RWPE2 (cell line): ENCODE data around the gene GPC5.

Experiments used
- ATAC-seq: fragments of 200-7000 bp; cut with Tn5 transposase; 3 replicates; pipeline ENCODE4 v1.9.1; 2021; ENCODE audit warnings: low read depth
- DNase-seq: peaks from one replicate; pipeline ENCODE4 v3.0.0-alpha.2; 2020; ENCODE audit warnings: low spot score
- H3K27ac ChIP-seq: fragments of 450-650 bp; 2 replicates; pipeline ENCODE4 v1.5.1; 2017; ENCODE audit warnings: mild to moderate bottlenecking; ENCODE audit not compliant: poor library complexity, severe bottlenecking
- H3K27me3 ChIP-seq: fragments of 250-450 bp; sonication (Bioruptor Pico); 2 replicates; pipeline ENCODE4 v1.5.1; 2021; ENCODE audit warnings: mild to moderate bottlenecking, moderate library complexity; ENCODE audit not compliant: insufficient read depth, poor library complexity, severe bottlenecking
- H3K36me3 ChIP-seq: fragments of 250-450 bp; sonication (Bioruptor Pico); 2 replicates; pipeline ENCODE4 v1.5.1; 2020; ENCODE audit warnings: low read depth, mild to moderate bottlenecking, moderate library complexity
- H3K4me1 ChIP-seq: fragments of 250-450 bp; sonication (Bioruptor Pico); 2 replicates; pipeline ENCODE4 v1.5.1; 2021; ENCODE audit warnings: mild to moderate bottlenecking, moderate library complexity; ENCODE audit not compliant: insufficient read depth, poor library complexity, severe bottlenecking
- H3K4me3 ChIP-seq: fragments of 250-450 bp; sonication (Bioruptor Pico); 2 replicates; pipeline ENCODE4 v1.5.1; 2021; ENCODE audit warnings: mild to moderate bottlenecking, moderate library complexity; ENCODE audit not compliant: severe bottlenecking
- H3K9me3 ChIP-seq: fragments of 250-450 bp; sonication (Bioruptor Pico); 2 replicates; pipeline ENCODE4 v1.5.1; 2021; ENCODE audit warnings: mild to moderate bottlenecking, moderate library complexity; ENCODE audit not compliant: severe bottlenecking
- TF ChIP-seq, protein P1 (sequence below): fragments of 450-650 bp; IDR thresholded peaks from one replicate; pipeline ENCODE4 v1.5.1; 2017; ENCODE audit warnings: mild to moderate bottlenecking, moderate library complexity; ENCODE audit not compliant: poor library complexity, severe bottlenecking

The GPC5 gene

GRCh38 chr13:92321174-92321573 lies 922.8 kb downstream of the GPC5 start:
- no peak overlapping the region for H3K4me3 ChIP-seq
- H3K36me3 ChIP-seq, result no peaks in the 10 kb centered on the region
- peaks cover 6% of the 10 kb centered on the region for H3K4me1 ChIP-seq
- peaks cover 8% of the 10 kb centered on the region for H3K27me3 ChIP-seq
- H3K27ac ChIP-seq, result no peak overlapping the region
- TF ChIP-seq, protein P1, sequence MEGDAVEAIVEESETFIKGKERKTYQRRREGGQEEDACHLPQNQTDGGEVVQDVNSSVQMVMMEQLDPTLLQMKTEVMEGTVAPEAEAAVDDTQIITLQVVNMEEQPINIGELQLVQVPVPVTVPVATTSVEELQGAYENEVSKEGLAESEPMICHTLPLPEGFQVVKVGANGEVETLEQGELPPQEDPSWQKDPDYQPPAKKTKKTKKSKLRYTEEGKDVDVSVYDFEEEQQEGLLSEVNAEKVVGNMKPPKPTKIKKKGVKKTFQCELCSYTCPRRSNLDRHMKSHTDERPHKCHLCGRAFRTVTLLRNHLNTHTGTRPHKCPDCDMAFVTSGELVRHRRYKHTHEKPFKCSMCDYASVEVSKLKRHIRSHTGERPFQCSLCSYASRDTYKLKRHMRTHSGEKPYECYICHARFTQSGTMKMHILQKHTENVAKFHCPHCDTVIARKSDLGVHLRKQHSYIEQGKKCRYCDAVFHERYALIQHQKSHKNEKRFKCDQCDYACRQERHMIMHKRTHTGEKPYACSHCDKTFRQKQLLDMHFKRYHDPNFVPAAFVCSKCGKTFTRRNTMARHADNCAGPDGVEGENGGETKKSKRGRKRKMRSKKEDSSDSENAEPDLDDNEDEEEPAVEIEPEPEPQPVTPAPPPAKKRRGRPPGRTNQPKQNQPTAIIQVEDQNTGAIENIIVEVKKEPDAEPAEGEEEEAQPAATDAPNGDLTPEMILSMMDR, result no peak
- no peak for ATAC-seq
- H3K9me3 ChIP-seq, result peaks cover 5% of the 10 kb centered on the region
- no peak for DNase-seq

GRCh38 chr13:92345627-92346026 lies 947.2 kb downstream of the GPC5 start:
- Histone ChIP-seq H3K27ac (no peak overlapping the region), H3K4me3 (no peak overlapping the region), H3K36me3 (no peaks in the 10 kb centered on the region), H3K9me3 (no peaks in the 10 kb centered on the region), H3K27me3 (no peaks in the 10 kb centered on the region), H3K4me1 (no peaks in the 10 kb centered on the region)
- ATAC-seq (no peak), DNase-seq (no peak)
- TF ChIP-seq, protein P1, result no peak

DNA sequence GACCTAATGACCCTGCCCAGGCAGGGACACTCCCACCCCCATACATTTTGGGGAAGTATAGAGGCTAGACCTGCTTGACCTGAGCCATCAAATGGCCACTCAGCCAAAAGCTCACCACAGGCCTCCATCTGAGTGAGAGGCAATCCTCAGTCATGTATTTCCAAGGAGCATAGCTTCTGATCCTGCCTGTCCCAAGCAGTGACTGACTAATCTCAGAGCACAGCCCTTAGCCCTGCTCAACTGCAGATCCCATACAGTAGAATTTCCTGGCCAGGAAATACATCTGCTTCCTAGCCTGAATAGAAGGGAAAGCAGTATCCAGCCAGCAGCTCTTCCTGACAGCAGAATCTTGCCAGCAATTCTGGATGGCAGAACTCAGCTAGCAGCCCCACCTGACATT lies 947.6 kb downstream of the GPC5 start:
- no peak for DNase-seq
- Histone ChIP-seq H3K4me1 (no peaks in the 10 kb centered on the region), H3K9me3 (no peaks in the 10 kb centered on the region), H3K27me3 (no peaks in the 10 kb centered on the region), H3K4me3 (no peak overlapping the region), H3K27ac (no peak overlapping the region), H3K36me3 (no peaks in the 10 kb centered on the region)
- TF ChIP-seq, protein P1, result no peak
- ATAC-seq, result no peak

- TF ChIP-seq, protein P1, result no peak
- DNase-seq (no peak), ATAC-seq (no peak)
- H3K4me1 ChIP-seq, result no peaks in the 10 kb centered on the region
- H3K27ac ChIP-seq, result no peak overlapping the region
- no peaks in the 10 kb centered on the region for H3K27me3 ChIP-seq
- H3K9me3 ChIP-seq, result no peaks in the 10 kb centered on the region
- H3K4me3 ChIP-seq, result no peak overlapping the region
- H3K36me3 ChIP-seq, result no peaks in the 10 kb centered on the region
These were observed 956.2 kb downstream of the GPC5 start for GRCh38 chr13:92354583-92354982.

- DNase-seq (no peak), ATAC-seq (peak; percentile 45; the same call in 1 of the 3 replicates)
- H3K27me3 ChIP-seq, result no peaks in the 10 kb centered on the region
- H3K4me1 ChIP-seq, result no peaks in the 10 kb centered on the region
- H3K36me3 ChIP-seq, result no peaks in the 10 kb centered on the region
- TF ChIP-seq, protein P1, result peak; percentile 19
- no peaks in the 10 kb centered on the region for H3K9me3 ChIP-seq
- H3K27ac ChIP-seq, result no peak overlapping the region
- no peak overlapping the region for H3K4me3 ChIP-seq
These were observed 956.8 kb downstream of the GPC5 start for GRCh38 chr13:92355213-92355612.
